Upper lobe of right lung (tissue), 1 donor: ENCODE measurements around the gene ADCY4. TPM values are rescaled to one million over a fixed set of nuclear protein-coding genes. Genes with fewer than 3 reads are reported as not detected.
"Not testable (repeated sequence)": the region's sequence is repeated elsewhere in the genome, so short reads cannot be mapped to it uniquely, and the experiment has no call there.

Experiments
- ATAC-seq: fragments of 200-7000 bp; cut with Tn5 transposase; one replicate; pipeline ENCODE4 v1.9.1; 2020; ENCODE audit warnings: mild to moderate bottlenecking, moderate library complexity
- DNase-seq: peaks from one replicate; pipeline ENCODE4 v3.0.0-alpha.2; 2020
- H3K27ac ChIP-seq: fragments of 200-600 bp; one replicate; pipeline ENCODE4 v1.8.0; 2022
- H3K27me3 ChIP-seq: fragments of 200-600 bp; one replicate; pipeline ENCODE4 v1.8.0; 2022; ENCODE audit warnings: mild to moderate bottlenecking
- H3K36me3 ChIP-seq: fragments of 200-600 bp; one replicate; pipeline ENCODE4 v1.8.0; 2022
- H3K4me1 ChIP-seq: fragments of 200-600 bp; one replicate; pipeline ENCODE4 v1.8.0; 2022
- H3K4me3 ChIP-seq: fragments of 200-600 bp; one replicate; pipeline ENCODE4 v1.8.0; 2022; ENCODE audit warnings: mild to moderate bottlenecking
- H3K9me3 ChIP-seq: fragments of 200-600 bp; one replicate; pipeline ENCODE4 v1.8.0; 2022
- CTCF ChIP-seq: fragments of 200-600 bp; IDR thresholded peaks from one replicate; pipeline ENCODE4 v1.8.0; 2022; ENCODE audit warnings: antibody characterized with exemption
- intact Hi-C: fragments of 100-400 bp; cut with DNase I; formaldehyde crosslinking; loops from one replicate; pipeline ENCODE4 v1.11.0; 2022
- total RNA-seq: library from RNA; stranded (reverse); fragmentation: NEBNext Ultra II Directional; extraction: Animal tissue kit (Norgen Biotek cat#: 25700); gene quantifications from one replicate; pipeline ENCODE4 v1.2.1, GENCODE V29; 2021
- donor health status: DM: no; HTN: yes; CAD: no; lungs with severe emphysema.

ADCY4 gene
- total RNA-seq, 1 donor from 2014 or later: 54.5 TPM

GRCh38 chr14:24329736-24330135 is 5.1 kb downstream of the ADCY4 start:
- DNase-seq: peak; percentile 89
- intact Hi-C loops: loop anchor here (5.0 kb wide), 1 partner anchor 103 kb away; no protein-coding TSS in a partner anchor
- TF ChIP-seq CTCF: no peak
- ATAC-seq: peak; percentile 70
- Histone ChIP-seq H3K9me3 (no peaks in the 10 kb centered on the region), H3K27ac (peak overlapping the region; percentile 51), H3K4me1 (peaks cover 59% of the 10 kb centered on the region), H3K27me3 (peaks cover 7% of the 10 kb centered on the region), H3K4me3 (no peak overlapping the region), H3K36me3 (no peaks in the 10 kb centered on the region)

GRCh38 chr14:24329073-24329663 is 5.7 kb downstream of the ADCY4 start:
- ATAC-seq (no peak), DNase-seq (no peak)
- no peaks in the 10 kb centered on the region for H3K9me3 ChIP-seq
- H3K27ac ChIP-seq: peak overlapping the region; percentile 51
- H3K4me1 ChIP-seq: peaks cover 53% of the 10 kb centered on the region
- TF ChIP-seq CTCF: no peak
- no peak overlapping the region for H3K4me3 ChIP-seq
- no peaks in the 10 kb centered on the region for H3K36me3 ChIP-seq
- intact Hi-C loops: no loop called here
- peaks cover 2% of the 10 kb centered on the region for H3K27me3 ChIP-seq

- H3K36me3 ChIP-seq, ATAC-seq, intact Hi-C loops, H3K4me3 ChIP-seq, H3K9me3 ChIP-seq, H3K27ac ChIP-seq, H3K27me3 ChIP-seq: not testable (repeated sequence)
- H3K4me1 ChIP-seq: peaks cover 41% of the 10 kb centered on the region
- peak; percentile 80 for DNase-seq
- TF ChIP-seq CTCF: peak; percentile 64
These were observed 7.0 kb downstream of the ADCY4 start for GRCh38 chr14:24327914-24328313.

GRCh38 chr14:24327303-24327702 is 7.6 kb downstream of the ADCY4 start:
- intact Hi-C loops: no loop called here
- Histone ChIP-seq H3K27me3 (no peaks in the 10 kb centered on the region), H3K27ac (no peak overlapping the region), H3K36me3 (no peaks in the 10 kb centered on the region), H3K4me3 (no peak overlapping the region), H3K9me3 (no peaks in the 10 kb centered on the region), H3K4me1 (peaks cover 36% of the 10 kb centered on the region)
- TF ChIP-seq CTCF: no peak
- DNase-seq (no peak), ATAC-seq (peak; percentile 20)

- ATAC-seq (no peak), DNase-seq (peak; percentile 35)
- TF ChIP-seq CTCF: no peak
- Histone ChIP-seq H3K9me3 (no peaks in the 10 kb centered on the region), H3K27ac (no peak overlapping the region), H3K4me3 (no peak overlapping the region), H3K27me3 (no peaks in the 10 kb centered on the region), H3K4me1 (peaks cover 27% of the 10 kb centered on the region), H3K36me3 (no peaks in the 10 kb centered on the region)
- intact Hi-C loops: no loop called here
These were observed 8.9 kb downstream of the ADCY4 start for GRCh38 chr14:24325963-24326362.
